GM12801 (cell line): ENCODE results near the gene DR1.

Source experiments
- CTCF ChIP-seq: IDR thresholded peaks from one replicate; pipeline ENCODE4 v1.5.1; 2011; ENCODE audit warnings: control low read depth; ENCODE audit not compliant: insufficient read length; ENCODE audit errors: extremely low read depth

The DR1 gene

GRCh38 chr1:93365813-93366212, 20.1 kb downstream of the DR1 start:
- no peak for TF ChIP-seq CTCF

DNA sequence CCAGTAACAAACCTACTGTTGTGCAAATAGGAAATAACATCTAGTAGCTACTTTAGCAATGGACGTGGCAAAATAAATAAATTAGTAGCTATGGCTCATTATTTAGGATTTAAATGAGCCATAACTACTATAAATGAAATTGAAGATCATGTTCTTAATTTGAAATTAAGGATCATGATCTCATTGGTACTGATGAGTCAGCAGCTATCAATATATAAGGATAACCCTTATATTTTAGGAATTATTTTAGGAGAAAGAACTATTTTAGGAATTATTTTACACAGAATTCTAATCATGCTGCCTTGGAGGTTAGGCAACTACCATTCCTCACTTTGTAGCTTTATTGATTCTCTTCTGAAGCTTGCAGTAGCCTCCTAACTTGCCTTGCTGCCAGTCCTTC, 24.0 kb downstream of the DR1 start:
- no peak for TF ChIP-seq CTCF

GRCh38 chr1:93374334-93375106, 28.8 kb downstream of the DR1 start:
- no peak for TF ChIP-seq CTCF

GRCh38 chr1:93384656-93385055, 38.9 kb downstream of the DR1 start:
- TF ChIP-seq CTCF = no peak

DNA sequence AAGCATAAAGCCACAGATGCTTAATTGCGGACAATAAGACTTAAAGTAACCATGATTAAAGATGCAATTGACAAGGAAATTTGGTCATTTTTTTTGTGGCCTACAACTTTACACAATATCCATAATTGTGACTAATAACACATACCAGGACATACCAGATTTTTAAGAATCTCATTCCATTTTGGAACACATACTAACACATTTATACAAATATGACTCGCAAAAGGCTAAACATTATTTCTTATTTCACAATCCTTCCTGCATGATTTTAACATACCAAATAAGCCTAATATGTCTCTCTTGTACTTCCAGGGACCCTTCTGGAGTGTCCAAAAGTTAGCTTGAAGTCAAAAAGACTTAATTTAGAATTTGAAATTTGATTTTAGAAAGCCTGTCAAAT, 48.8 kb downstream of the DR1 start:
- no peak for TF ChIP-seq CTCF

DNA sequence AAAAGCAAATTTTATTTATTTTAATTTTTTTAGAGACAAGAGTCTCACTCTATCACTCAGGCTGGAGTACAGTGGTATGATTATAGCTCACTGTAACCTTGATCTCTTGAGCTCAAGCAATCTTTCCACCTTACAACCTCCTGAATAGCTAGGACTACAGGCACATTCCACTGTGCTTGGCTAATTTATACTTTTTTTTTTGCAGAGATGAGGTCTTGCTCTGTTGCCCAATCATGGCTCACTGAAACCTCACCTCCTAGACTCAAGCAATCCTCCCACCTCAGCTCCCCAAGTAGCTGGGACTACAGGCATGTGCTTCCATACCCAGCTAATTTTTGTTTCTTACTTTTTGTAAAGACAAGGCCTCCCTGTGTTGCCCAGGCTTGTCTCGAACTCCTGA, 49.5 kb downstream of the DR1 start:
- TF ChIP-seq CTCF = no peak

- no peak for TF ChIP-seq CTCF
Measured at GRCh38 chr1:93399781-93400180, 54.1 kb downstream of the DR1 start.

DNA sequence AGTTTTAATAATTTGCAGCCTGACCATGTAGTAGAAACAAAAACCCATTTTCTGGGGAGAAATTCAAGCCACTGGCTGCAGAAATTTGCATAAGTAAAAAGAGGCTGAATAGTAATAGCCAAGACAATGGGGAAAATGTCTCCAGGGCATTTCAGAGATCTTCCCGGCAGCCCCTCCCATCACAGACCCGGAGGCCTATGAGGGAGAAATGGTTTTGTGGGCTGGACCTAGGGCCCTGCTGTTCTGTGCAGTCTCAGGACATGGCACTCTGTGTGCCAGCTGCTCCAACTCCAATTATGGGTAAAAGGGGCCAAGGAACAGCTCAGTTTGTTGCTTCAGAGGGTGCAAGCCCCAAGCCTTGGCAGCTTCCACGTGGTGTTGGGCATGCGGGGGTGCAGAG, 62.5 kb downstream of the DR1 start:
- TF ChIP-seq CTCF = no peak
